HEK293T (cell line): Measurements from ENCODE around the gene SBNO2.

Experiments
- CTCF ChIA-PET: fragments of 350-600 bp; formaldehyde crosslinking; extraction: SDS; loops from one replicate; lab custom pipeline; 2021; ENCODE audit warnings: antibody characterized with exemption, inconsistent platforms; lab: Yijun Ruan, JAX
- POLR2A ChIA-PET: fragments of 350-600 bp; formaldehyde crosslinking; extraction: SDS; loops from one replicate; lab custom pipeline; 2020; ENCODE audit warnings: antibody characterized with exemption, inconsistent platforms; lab: Yijun Ruan, JAX
- DNase-seq: peaks from one replicate; pipeline ENCODE4 v3.0.0; 2012; ENCODE audit warnings: mixed read lengths; ENCODE audit errors: extremely low spot score
- ARNT ChIP-seq: fragments of 450-650 bp; IDR thresholded peaks from 2 replicates; pipeline ENCODE4 v1.6.1; 2017; ENCODE audit warnings: mild to moderate bottlenecking
- BHLHE40 ChIP-seq: fragments of 450-650 bp; IDR thresholded peaks from 2 replicates; pipeline ENCODE4 v1.6.1; 2016; ENCODE audit warnings: mild to moderate bottlenecking, moderate library complexity, borderline replicate concordance
- CTBP1 ChIP-seq: fragments of 450-650 bp; IDR thresholded peaks from 2 replicates; pipeline ENCODE4 v1.6.1; 2016; ENCODE audit warnings: borderline replicate concordance
- ELF4 ChIP-seq: fragments of 450-650 bp; IDR thresholded peaks from 2 replicates; pipeline ENCODE4 v1.6.1; 2017; ENCODE audit warnings: antibody characterized with exemption
- FOXA1 ChIP-seq: fragments of 450-650 bp; IDR thresholded peaks from 2 replicates; pipeline ENCODE4 v1.6.1; 2016; ENCODE audit warnings: mild to moderate bottlenecking
- FOXK2 ChIP-seq: fragments of 450-650 bp; IDR thresholded peaks from 2 replicates; pipeline ENCODE4 v1.6.1; 2016; ENCODE audit warnings: mild to moderate bottlenecking
- FOXM1 ChIP-seq: fragments of 450-650 bp; IDR thresholded peaks from 2 replicates; pipeline ENCODE4 v1.6.1; 2017; ENCODE audit warnings: mild to moderate bottlenecking, borderline replicate concordance
- HDGF ChIP-seq: fragments of 450-650 bp; IDR thresholded peaks from 2 replicates; pipeline ENCODE4 v1.6.1; 2017; ENCODE audit warnings: antibody characterized with exemption, borderline replicate concordance
- L3MBTL2 ChIP-seq: fragments of 450-650 bp; conservative IDR thresholded peaks from 2 replicates; pipeline ENCODE4 v1.6.1; 2016; ENCODE audit warnings: mild to moderate bottlenecking
- LEF1 ChIP-seq: fragments of 450-650 bp; IDR thresholded peaks from 2 replicates; pipeline ENCODE4 v1.6.1; 2017; ENCODE audit warnings: mild to moderate bottlenecking, borderline replicate concordance
- NFRKB ChIP-seq: fragments of 450-650 bp; IDR thresholded peaks from 2 replicates; pipeline ENCODE4 v1.6.1; 2016; ENCODE audit warnings: mild to moderate bottlenecking, moderate library complexity
- PKNOX1 ChIP-seq: fragments of 450-650 bp; IDR thresholded peaks from 2 replicates; pipeline ENCODE4 v1.6.1; 2016
- SP1 ChIP-seq: fragments of 450-650 bp; IDR thresholded peaks from 2 replicates; pipeline ENCODE4 v1.6.1; 2017
- SUZ12 ChIP-seq: fragments of 450-650 bp; IDR thresholded peaks from 2 replicates; pipeline ENCODE4 v1.6.1; 2016; ENCODE audit warnings: mild to moderate bottlenecking
- TARDBP ChIP-seq: fragments of 450-650 bp; IDR thresholded peaks from 2 replicates; pipeline ENCODE4 v1.6.1; 2016
- ZNF384 ChIP-seq: fragments of 450-650 bp; IDR thresholded peaks from 2 replicates; pipeline ENCODE4 v1.6.1; 2016

SBNO2 gene

GRCh38 chr19:1082928-1083816 lies 90.9 kb downstream of the SBNO2 start:
- TF ChIP-seq FOXA1 (no peak), FOXM1 (no peak), SUZ12 (no peak), SP1 (no peak), L3MBTL2 (no peak), NFRKB (no peak), FOXK2 (no peak), PKNOX1 (no peak), TARDBP (no peak), ARNT (no peak), CTBP1 (no peak), LEF1 (no peak), ELF4 (no peak), ZNF384 (no peak)
- ChIA-PET CTCF (no interaction called here), POLR2A (interaction anchor here (1.3 to 1.7 kb wide), 2 partner anchors 15 to 21 kb away, joined by 4 to 9 read pairs; partner anchors contain the start of gene GPX4)
- no peak for DNase-seq

GRCh38 chr19:1082165-1082927 lies 91.7 kb downstream of the SBNO2 start:
- TF ChIP-seq CTBP1 (no peak), SP1 (peak; percentile 68)
- POLR2A ChIA-PET, result interaction anchor here (1.0 to 1.3 kb wide), 2 partner anchors 22 to 186 kb away, joined by 3 to 9 read pairs; partner anchors contain the start of gene GPX4
- DNase-seq, result peak; percentile 96
- CTCF ChIA-PET, result interaction anchor here (0.5 kb wide), 1 partner anchor 112 kb away, joined by 4 read pairs; no protein-coding TSS in a partner anchor

GRCh38 chr19:1081301-1082164 lies 92.5 kb downstream of the SBNO2 start:
- CTCF ChIA-PET, result interaction anchor here (0.5 kb wide), 1 partner anchor 112 kb away, joined by 4 read pairs; no protein-coding TSS in a partner anchor
- no peak for DNase-seq
- POLR2A ChIA-PET, result interaction anchor here (1.0 to 1.3 kb wide), 2 partner anchors 22 to 187 kb away, joined by 3 to 9 read pairs; partner anchors contain the start of gene GPX4
- TF ChIP-seq FOXM1 (no peak), PKNOX1 (no peak), TARDBP (no peak), HDGF (no peak)

GRCh38 chr19:1080360-1081161 lies 93.5 kb downstream of the SBNO2 start:
- ChIA-PET CTCF (no interaction called here), POLR2A (interaction anchor here (1.5 kb wide), 1 partner anchor 188 kb away, joined by 3 read pairs; no protein-coding TSS in a partner anchor)
- TF ChIP-seq BHLHE40, result no peak
- TF ChIP-seq PKNOX1, result no peak
- no peak for TF ChIP-seq CTBP1
- TF ChIP-seq SUZ12, result no peak
- DNase-seq, result no peak

GRCh38 chr19:1079566-1080111 lies 94.4 kb downstream of the SBNO2 start:
- ChIA-PET CTCF (no interaction called here), POLR2A (interaction anchor here (1.5 kb wide), 1 partner anchor 189 kb away, joined by 3 read pairs; no protein-coding TSS in a partner anchor)
- TF ChIP-seq BHLHE40 (no peak), PKNOX1 (no peak), CTBP1 (no peak), SP1 (no peak), LEF1 (no peak), ELF4 (no peak), FOXA1 (no peak), TARDBP (no peak), HDGF (no peak), SUZ12 (no peak)
- no peak for DNase-seq
